Uterus (tissue), 4 donors: ENCODE measurements around the gene YES1. TPM values are rescaled to one million over a fixed set of nuclear protein-coding genes. Genes with fewer than 3 reads are reported as not detected.
"Not testable (repeated sequence)": the region's sequence is repeated elsewhere in the genome, so short reads cannot be mapped to it uniquely, and the experiment has no call there.

ENCODE experiments used
- DNase-seq, 2 donors: peaks; one replicate each; pipeline ENCODE4 v3.0.0-alpha.2; 2019 to 2020
- H3K27ac ChIP-seq, 2 donors: fragments of 200-600 bp; sonication (generic); 1 replicate in 1 of 2; 2 replicates in 1 of 2; pipeline ENCODE4 v1.5.1; 2016 to 2018
- H3K27me3 ChIP-seq, 2 donors: fragments of 200-600 bp; sonication (generic); one replicate each; pipeline ENCODE4 v1.5.1; 2018 to 2019; ENCODE audit warnings: control low read depth in 1 of 2
- H3K36me3 ChIP-seq, 2 donors: fragments of 200-600 bp; sonication (generic); one replicate each; pipeline ENCODE4 v1.5.1; 2019; ENCODE audit warnings: control low read depth in 1 of 2
- H3K4me1 ChIP-seq, 2 donors: fragments of 200-600 bp; sonication (generic); one replicate each; pipeline ENCODE4 v1.5.1; 2018 to 2019; ENCODE audit warnings: control low read depth in 1 of 2
- H3K4me3 ChIP-seq, 2 donors: fragments of 200-600 bp; sonication (generic); 1 replicate in 1 of 2; 2 replicates in 1 of 2; pipeline ENCODE4 v1.5.1; 2018 to 2019; ENCODE audit warnings: mild to moderate bottlenecking in 1 of 2
- H3K9me3 ChIP-seq, 2 donors: fragments of 200-600 bp; sonication (generic); one replicate each; pipeline ENCODE4 v1.5.1; 2019; ENCODE audit warnings: control low read depth in 1 of 2
- POLR2A ChIP-seq, 2 donors: fragments of 450-650 bp; IDR thresholded peaks; one replicate each; pipeline ENCODE4 v1.6.1; 2016; ENCODE audit warnings: antibody characterized with exemption in 2 of 2, mild to moderate bottlenecking in 1 of 2, moderate library complexity in 1 of 2
- intact Hi-C: fragments of 100-400 bp; cut with DNase I; formaldehyde crosslinking; loops from one replicate; pipeline ENCODE4 v1.15.1; 2023; ENCODE audit warnings: low total_unique reads
- total RNA-seq, 4 donors: library from RNA; depleted of rRNA in 3 of 4; stranded (reverse); fragments of >200 nt in 3 of 4; gene quantifications; one replicate each; pipeline versions ENCODE4 v1.1.0 to v1.2.4, GENCODE V29; 2014 to 2023
- TF ChIP-seq, protein P1 (sequence below), 4 experiments: fragments of 200-600 bp in 2 of 4; fragments of 450-650 bp in 2 of 4; sonication (generic) in 2 of 4; IDR thresholded peaks; one replicate each; pipeline ENCODE4 v1.5.1; 2016 to 2019; ENCODE audit warnings: antibody characterized with exemption in 4 of 4, mild to moderate bottlenecking in 2 of 4, moderate library complexity in 1 of 4
- donor health status: DM: yes; HTN: yes; CAD: no.

YES1 gene
- total RNA-seq, 4 donors from 2014 or later: 21.0 to 158 (median 37.0) TPM

DNA sequence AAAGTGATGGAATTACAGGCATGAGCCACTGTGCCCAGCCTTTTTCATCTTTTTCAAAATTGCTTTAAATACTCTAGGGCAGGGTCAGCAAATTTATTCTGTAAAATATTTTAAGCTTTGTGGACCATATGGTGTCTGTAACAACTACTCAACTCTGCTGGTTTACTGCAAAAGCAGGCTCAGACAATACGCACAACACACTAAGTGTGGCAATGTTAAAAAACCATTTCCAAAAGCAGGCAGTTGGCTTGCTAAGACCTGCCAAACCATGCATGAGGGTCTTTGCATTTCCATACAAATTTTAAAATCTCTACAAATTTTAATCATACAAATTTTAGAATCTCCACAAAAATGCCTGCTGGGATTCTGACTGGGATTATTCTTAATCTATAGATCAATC, 44.1 kb downstream of the YES1 start:
- DNase-seq: no peak
- no peak overlapping the region for H3K4me3 ChIP-seq
- no peaks in the 10 kb centered on the region for H3K27me3 ChIP-seq
- no peaks in the 10 kb centered on the region for H3K9me3 ChIP-seq
- intact Hi-C loops: no loop called here
- no peak for TF ChIP-seq POLR2A (IDR thresholded peaks at IDR 0.05)
- TF ChIP-seq, protein P1, sequence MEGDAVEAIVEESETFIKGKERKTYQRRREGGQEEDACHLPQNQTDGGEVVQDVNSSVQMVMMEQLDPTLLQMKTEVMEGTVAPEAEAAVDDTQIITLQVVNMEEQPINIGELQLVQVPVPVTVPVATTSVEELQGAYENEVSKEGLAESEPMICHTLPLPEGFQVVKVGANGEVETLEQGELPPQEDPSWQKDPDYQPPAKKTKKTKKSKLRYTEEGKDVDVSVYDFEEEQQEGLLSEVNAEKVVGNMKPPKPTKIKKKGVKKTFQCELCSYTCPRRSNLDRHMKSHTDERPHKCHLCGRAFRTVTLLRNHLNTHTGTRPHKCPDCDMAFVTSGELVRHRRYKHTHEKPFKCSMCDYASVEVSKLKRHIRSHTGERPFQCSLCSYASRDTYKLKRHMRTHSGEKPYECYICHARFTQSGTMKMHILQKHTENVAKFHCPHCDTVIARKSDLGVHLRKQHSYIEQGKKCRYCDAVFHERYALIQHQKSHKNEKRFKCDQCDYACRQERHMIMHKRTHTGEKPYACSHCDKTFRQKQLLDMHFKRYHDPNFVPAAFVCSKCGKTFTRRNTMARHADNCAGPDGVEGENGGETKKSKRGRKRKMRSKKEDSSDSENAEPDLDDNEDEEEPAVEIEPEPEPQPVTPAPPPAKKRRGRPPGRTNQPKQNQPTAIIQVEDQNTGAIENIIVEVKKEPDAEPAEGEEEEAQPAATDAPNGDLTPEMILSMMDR (IDR thresholded peaks at IDR 0.05): no peak
- H3K36me3 ChIP-seq: no peaks in the 10 kb centered on the region
- H3K4me1 ChIP-seq: peaks cover 0 to under 1% of the 10 kb centered on the region in 2 donors
- no peak overlapping the region for H3K27ac ChIP-seq

DNA sequence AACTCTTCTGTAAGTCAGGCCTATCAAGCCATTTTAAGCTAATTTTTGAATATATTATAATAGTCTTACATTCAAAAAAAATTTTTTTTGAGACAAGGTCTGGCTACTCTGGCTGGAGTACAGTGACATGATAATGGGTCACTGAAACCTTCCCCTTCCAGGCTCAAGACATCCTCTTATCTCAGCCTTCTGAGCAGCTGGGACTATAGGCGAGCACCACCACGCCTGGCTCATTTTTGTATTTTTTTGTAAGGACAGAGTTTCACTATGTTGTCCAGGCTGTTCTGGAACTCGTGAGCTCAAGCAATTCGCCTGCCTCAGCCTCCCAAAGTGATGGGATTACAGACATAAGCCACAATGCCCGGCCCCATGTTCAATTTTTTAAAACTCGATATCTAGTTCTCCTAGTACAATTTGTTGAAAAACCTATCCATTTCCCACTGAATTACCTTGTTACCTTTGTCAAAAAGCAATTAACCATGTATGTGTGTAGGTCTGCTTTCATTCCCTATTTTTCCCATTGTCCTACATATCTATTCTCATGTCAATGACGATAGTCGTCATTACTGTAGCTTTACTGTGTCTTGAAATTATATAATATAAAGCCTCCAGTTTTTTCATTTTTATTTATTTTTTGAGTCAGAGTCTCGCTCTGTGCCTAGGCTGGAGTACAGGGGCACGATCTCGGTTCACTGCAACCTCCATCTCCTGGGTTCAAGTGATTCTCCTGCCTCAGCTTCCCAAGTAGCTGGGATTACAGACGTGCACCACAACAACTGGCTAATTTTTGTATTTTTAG, 44.8 kb downstream of the YES1 start:
- Histone ChIP-seq H3K36me3 (no peaks in the 10 kb centered on the region), H3K9me3 (no peaks in the 10 kb centered on the region), H3K4me1 (peaks cover 0 to 4% of the 10 kb centered on the region in 2 donors), H3K4me3 (no peak overlapping the region), H3K27ac (no peak overlapping the region), H3K27me3 (no peaks in the 10 kb centered on the region)
- TF ChIP-seq, protein P1 (IDR thresholded peaks at IDR 0.05): no peak
- TF ChIP-seq POLR2A (IDR thresholded peaks at IDR 0.05): no peak
- intact Hi-C loops: no loop called here
- no peak for DNase-seq

DNA sequence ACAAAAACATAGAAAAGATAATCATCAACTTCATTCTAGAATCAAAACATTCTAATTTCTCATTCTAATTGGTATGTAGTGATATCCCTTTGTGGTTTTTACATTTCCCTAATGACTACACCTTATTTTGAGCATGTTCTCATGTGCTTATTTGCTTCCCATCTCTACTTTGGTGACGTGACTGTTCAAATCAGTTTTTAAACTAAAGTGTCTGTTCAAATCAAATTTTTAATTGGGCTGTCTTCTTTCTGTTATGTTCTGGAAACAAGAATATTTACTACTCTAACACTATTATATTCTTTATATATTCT, 45.5 kb downstream of the YES1 start:
- Histone ChIP-seq H3K4me3 (no peak overlapping the region), H3K27me3 (no peaks in the 10 kb centered on the region), H3K9me3 (no peaks in the 10 kb centered on the region), H3K36me3 (no peaks in the 10 kb centered on the region), H3K27ac (no peak overlapping the region), H3K4me1 (peaks cover 0 to 4% of the 10 kb centered on the region in 2 donors)
- TF ChIP-seq, protein P1 (IDR thresholded peaks at IDR 0.05): no peak
- no peak for TF ChIP-seq POLR2A (IDR thresholded peaks at IDR 0.05)
- no peak for DNase-seq
- intact Hi-C loops: no loop called here

DNA sequence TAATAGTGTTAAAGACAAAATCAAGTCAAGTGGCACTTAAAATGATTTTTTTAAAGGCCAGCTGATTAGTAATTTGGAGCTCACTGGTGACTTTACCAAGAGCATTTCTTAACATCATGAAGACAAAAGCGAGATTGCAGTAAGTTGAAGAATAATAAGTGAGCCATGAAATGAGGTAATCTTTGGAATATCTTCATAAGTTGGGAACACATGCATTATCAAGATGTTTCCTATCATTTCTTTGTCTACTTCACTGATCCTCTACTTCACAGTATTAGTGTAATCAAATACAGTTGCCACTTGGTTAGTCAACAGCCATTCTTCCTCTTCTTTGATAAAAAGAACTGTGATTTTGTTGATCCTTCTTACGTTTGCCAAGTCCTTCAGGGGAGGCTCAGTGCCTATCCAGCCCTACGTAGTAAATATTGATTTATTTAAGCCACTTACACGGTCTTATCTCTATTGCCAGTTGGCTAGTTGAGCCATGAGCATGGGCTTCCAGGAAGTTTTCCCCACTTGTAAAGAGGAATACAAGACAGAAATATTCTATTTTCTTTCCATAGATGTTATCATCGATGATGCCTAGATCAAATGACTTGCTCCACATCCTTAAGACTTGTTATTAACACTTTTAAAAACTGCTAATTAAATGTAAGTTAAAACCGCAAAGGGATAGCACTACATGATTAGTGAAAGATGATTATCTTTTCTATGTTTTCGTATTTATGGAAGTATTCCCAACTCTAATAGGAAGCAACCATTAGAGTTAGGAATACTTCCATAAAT, 46.1 kb downstream of the YES1 start:
- no peak for TF ChIP-seq POLR2A (IDR thresholded peaks at IDR 0.05)
- TF ChIP-seq, protein P1 (IDR thresholded peaks at IDR 0.05): no peak
- peaks cover 0 to 4% of the 10 kb centered on the region in 2 donors for H3K4me1 ChIP-seq
- intact Hi-C loops: no loop called here
- DNase-seq: no peak
- no peaks in the 10 kb centered on the region for H3K9me3 ChIP-seq
- no peaks in the 10 kb centered on the region for H3K36me3 ChIP-seq
- H3K27me3 ChIP-seq: no peaks in the 10 kb centered on the region
- H3K27ac ChIP-seq: no peak overlapping the region
- no peak overlapping the region for H3K4me3 ChIP-seq

DNA sequence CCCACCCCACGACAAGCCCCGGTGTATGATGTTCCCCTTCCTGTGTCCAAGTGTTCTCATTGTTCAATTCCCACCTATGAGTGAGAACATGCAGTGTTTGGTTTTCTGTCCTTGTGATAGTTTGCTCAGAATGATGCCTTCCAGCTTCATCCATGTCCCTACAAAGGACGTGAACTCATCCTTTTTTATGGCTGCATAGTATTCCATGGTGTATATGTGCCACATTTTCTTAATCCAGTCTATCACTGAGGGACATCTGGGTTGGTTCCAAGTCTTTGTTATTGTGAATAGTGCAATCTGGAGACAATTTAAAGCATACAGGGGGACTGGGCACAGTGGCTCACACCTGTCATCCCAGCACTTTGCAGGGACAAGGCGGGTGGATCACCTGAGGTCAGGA, 52.2 kb downstream of the YES1 start:
- H3K27me3 ChIP-seq, intact Hi-C loops, H3K36me3 ChIP-seq, DNase-seq, H3K4me3 ChIP-seq, H3K27ac ChIP-seq, H3K9me3 ChIP-seq, H3K4me1 ChIP-seq: not testable (repeated sequence)
